OCI-LY1 (cell line): Measurements from ENCODE around the gene FAF1.
"Not testable (repeated sequence)": the region's sequence is repeated elsewhere in the genome, so short reads cannot be mapped to it uniquely, and the experiment has no call there.

Experiments used
- EZH2 ChIP-seq: fragments of 200-600 bp; sonication (generic), shearing (Covaris generic); IDR thresholded peaks from 2 replicates; pipeline ENCODE4 v1.8.0; 2017; ENCODE audit warnings: borderline replicate concordance, mixed run types, mild to moderate bottlenecking, antibody characterized with exemption, low read length, moderate library complexity, mixed read lengths
- TF ChIP-seq, protein P1 (sequence below): fragments of 200-600 bp; sonication (generic), shearing (Covaris generic); IDR thresholded peaks from 2 replicates; pipeline ENCODE4 v1.5.1; 2017; ENCODE audit warnings: mild to moderate bottlenecking, antibody characterized with exemption, low read length, moderate library complexity, mixed read lengths

DNA sequence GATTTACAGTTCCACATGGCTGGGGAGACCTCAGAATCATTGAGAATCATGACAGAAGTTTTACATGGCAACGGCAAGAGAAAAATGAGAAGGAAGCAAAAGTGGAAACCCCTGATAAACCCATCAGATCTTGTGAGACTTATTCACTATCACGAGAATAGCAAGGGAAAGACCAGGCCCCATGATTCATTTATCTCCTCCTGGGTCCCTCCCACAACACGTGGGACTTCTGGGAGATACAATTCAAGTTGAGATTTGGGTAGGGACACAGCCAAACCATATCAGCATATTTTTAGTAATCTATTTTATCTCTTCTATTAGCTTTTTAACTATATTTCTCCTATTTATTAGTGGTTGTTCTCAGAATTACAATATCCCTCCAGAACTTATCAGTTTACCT lies 26.3 kb downstream of the FAF1 start:
- TF ChIP-seq, protein P1, sequence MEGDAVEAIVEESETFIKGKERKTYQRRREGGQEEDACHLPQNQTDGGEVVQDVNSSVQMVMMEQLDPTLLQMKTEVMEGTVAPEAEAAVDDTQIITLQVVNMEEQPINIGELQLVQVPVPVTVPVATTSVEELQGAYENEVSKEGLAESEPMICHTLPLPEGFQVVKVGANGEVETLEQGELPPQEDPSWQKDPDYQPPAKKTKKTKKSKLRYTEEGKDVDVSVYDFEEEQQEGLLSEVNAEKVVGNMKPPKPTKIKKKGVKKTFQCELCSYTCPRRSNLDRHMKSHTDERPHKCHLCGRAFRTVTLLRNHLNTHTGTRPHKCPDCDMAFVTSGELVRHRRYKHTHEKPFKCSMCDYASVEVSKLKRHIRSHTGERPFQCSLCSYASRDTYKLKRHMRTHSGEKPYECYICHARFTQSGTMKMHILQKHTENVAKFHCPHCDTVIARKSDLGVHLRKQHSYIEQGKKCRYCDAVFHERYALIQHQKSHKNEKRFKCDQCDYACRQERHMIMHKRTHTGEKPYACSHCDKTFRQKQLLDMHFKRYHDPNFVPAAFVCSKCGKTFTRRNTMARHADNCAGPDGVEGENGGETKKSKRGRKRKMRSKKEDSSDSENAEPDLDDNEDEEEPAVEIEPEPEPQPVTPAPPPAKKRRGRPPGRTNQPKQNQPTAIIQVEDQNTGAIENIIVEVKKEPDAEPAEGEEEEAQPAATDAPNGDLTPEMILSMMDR = not testable (repeated sequence)
- TF ChIP-seq EZH2 = not testable (repeated sequence)
